ENCODE measurements around the gene PHKG2.

PHKG2 gene

GRCh38 chr16:30784215-30784614, 36.0 kb downstream of the PHKG2 start:
- Histone ChIP-seq H3K4me1 (ENCODE audit: low read depth, poor library complexity, severe bottlenecking) (peaks cover 5% of the 10 kb centered on the region), H3K79me2 (ENCODE audit: insufficient read depth, low read depth) (no peaks in the 10 kb centered on the region), H3K4me3 (IDR thresholded peaks at IDR 0.05; ENCODE audit: insufficient read depth, low read depth, low read length) (no peak overlapping the region), H3K27me3 (ENCODE audit: insufficient read depth, low read depth) (peaks cover 3% of the 10 kb centered on the region; the same call in 1 of the 2 replicates), H3K4me2 (no peak overlapping the region), H3K36me3 (ENCODE audit: insufficient read depth) (no peaks in the 10 kb centered on the region), H3K27ac (no peak overlapping the region), H2AFZ (ENCODE audit: low read depth) (no peak overlapping the region), H3K9ac (no peak overlapping the region), H4K20me1 (ENCODE audit: insufficient read depth) (no peaks in the 10 kb centered on the region)
- no peak for TF ChIP-seq CTCF (conservative IDR thresholded peaks at IDR 0.05; ENCODE audit: low read depth, low read length)

- Histone ChIP-seq H4K20me1 (ENCODE audit: insufficient read depth) (no peaks in the 10 kb centered on the region), H3K9ac (no peak overlapping the region), H3K79me2 (ENCODE audit: insufficient read depth, low read depth) (no peaks in the 10 kb centered on the region), H3K4me2 (no peak overlapping the region; the same call in 1 of the 2 replicates), H3K4me3 (IDR thresholded peaks at IDR 0.05; ENCODE audit: insufficient read depth, low read depth, low read length) (no peak overlapping the region), H3K4me1 (ENCODE audit: low read depth, poor library complexity, severe bottlenecking) (peaks cover 5% of the 10 kb centered on the region), H3K27me3 (ENCODE audit: insufficient read depth, low read depth) (peaks cover 3% of the 10 kb centered on the region; the same call in 1 of the 2 replicates), H2AFZ (ENCODE audit: low read depth) (no peak overlapping the region), H3K27ac (no peak overlapping the region), H3K36me3 (ENCODE audit: insufficient read depth) (no peaks in the 10 kb centered on the region)
- no peak for TF ChIP-seq CTCF (conservative IDR thresholded peaks at IDR 0.05; ENCODE audit: low read depth, low read length)
Measured at GRCh38 chr16:30785126-30786106, 37.2 kb downstream of the PHKG2 start.

- Histone ChIP-seq H3K4me1 (ENCODE audit: low read depth, poor library complexity, severe bottlenecking) (peaks cover 5% of the 10 kb centered on the region), H3K4me3 (IDR thresholded peaks at IDR 0.05; ENCODE audit: insufficient read depth, low read depth, low read length) (no peak overlapping the region), H2AFZ (ENCODE audit: low read depth) (peak overlapping the region; percentile 97; the same call in 1 of the 2 replicates), H3K36me3 (ENCODE audit: insufficient read depth) (no peaks in the 10 kb centered on the region), H3K4me2 (peak overlapping the region; percentile 68), H4K20me1 (ENCODE audit: insufficient read depth) (no peaks in the 10 kb centered on the region), H3K27me3 (ENCODE audit: insufficient read depth, low read depth) (peaks cover 3% of the 10 kb centered on the region; the same call in 1 of the 2 replicates), H3K79me2 (ENCODE audit: insufficient read depth, low read depth) (no peaks in the 10 kb centered on the region), H3K9ac (peak overlapping the region; percentile 70; the same call in 1 of the 2 replicates), H3K27ac (no peak overlapping the region)
- TF ChIP-seq CTCF (conservative IDR thresholded peaks at IDR 0.05; ENCODE audit: low read depth, low read length), result no peak
Measured at GRCh38 chr16:30786115-30786935, 38.1 kb downstream of the PHKG2 start.

GRCh38 chr16:30786936-30787612, 38.8 kb downstream of the PHKG2 start, which contains the start of gene ZNF629:
Gene ZNF629 (minus strand): TSS chr16:30787205. CDS start chr16:30784482, 2,723 bp downstream.
- TF ChIP-seq CTCF (conservative IDR thresholded peaks at IDR 0.05; ENCODE audit: low read depth, low read length), result no peak
- Histone ChIP-seq H3K27me3 (ENCODE audit: insufficient read depth, low read depth) (peaks cover 3% of the 10 kb centered on the region; the same call in 1 of the 2 replicates), H3K4me3 (IDR thresholded peaks at IDR 0.05; ENCODE audit: insufficient read depth, low read depth, low read length) (no peak within 1 kb of the TSS), H3K36me3 (ENCODE audit: insufficient read depth) (no peaks in the 10 kb centered on the region), H2AFZ (ENCODE audit: low read depth) (peak within 1 kb of the TSS; percentile 97), H3K4me2 (peak within 1 kb of the TSS; percentile 68), H3K79me2 (ENCODE audit: insufficient read depth, low read depth) (no peaks in the 10 kb centered on the region), H3K27ac (no peak within 1 kb of the TSS), H3K9ac (peak within 1 kb of the TSS; percentile 70; the same call in 1 of the 2 replicates), H3K4me1 (ENCODE audit: low read depth, poor library complexity, severe bottlenecking) (peaks cover 5% of the 10 kb centered on the region), H4K20me1 (ENCODE audit: insufficient read depth) (no peaks in the 10 kb centered on the region)

Measured in KMS-11 (cell line).